IPS-20b (cell line): ENCODE measurements around the gene MAP3K14.
A peak's percentile ranks its signal among the peaks of the same experiment; 100 is the strongest.

ENCODE experiments used
- H3K27ac ChIP-seq: one replicate; pipeline ENCODE4 v1.5.1; 2013; ENCODE audit warnings: low read length
- H3K27me3 ChIP-seq: 2 replicates; pipeline ENCODE4 v1.6.1; 2013; ENCODE audit warnings: mild to moderate bottlenecking, low read length, inconsistent platforms; ENCODE audit not compliant: insufficient read depth
- H3K36me3 ChIP-seq: 2 replicates; pipeline ENCODE4 v1.6.1; 2013; ENCODE audit warnings: low read depth, mild to moderate bottlenecking, inconsistent platforms, low read length, moderate library complexity; ENCODE audit not compliant: insufficient read depth
- H3K4me1 ChIP-seq: 2 replicates; pipeline ENCODE4 v1.6.1; 2013; ENCODE audit warnings: mild to moderate bottlenecking, control low read depth, inconsistent platforms, low read length, moderate library complexity; ENCODE audit not compliant: insufficient read depth
- H3K4me3 ChIP-seq: 2 replicates; pipeline ENCODE4 v1.5.1; 2013; ENCODE audit warnings: mild to moderate bottlenecking, low read length, inconsistent platforms
- H3K9ac ChIP-seq: 2 replicates; pipeline ENCODE4 v1.6.1; 2013; ENCODE audit warnings: low read depth, mild to moderate bottlenecking, inconsistent platforms, low read length, moderate library complexity
- H3K9me3 ChIP-seq: 2 replicates; pipeline ENCODE4 v1.6.1; 2013; ENCODE audit warnings: mild to moderate bottlenecking, low read depth, low read length, inconsistent platforms; ENCODE audit not compliant: insufficient read depth

MAP3K14 gene

DNA sequence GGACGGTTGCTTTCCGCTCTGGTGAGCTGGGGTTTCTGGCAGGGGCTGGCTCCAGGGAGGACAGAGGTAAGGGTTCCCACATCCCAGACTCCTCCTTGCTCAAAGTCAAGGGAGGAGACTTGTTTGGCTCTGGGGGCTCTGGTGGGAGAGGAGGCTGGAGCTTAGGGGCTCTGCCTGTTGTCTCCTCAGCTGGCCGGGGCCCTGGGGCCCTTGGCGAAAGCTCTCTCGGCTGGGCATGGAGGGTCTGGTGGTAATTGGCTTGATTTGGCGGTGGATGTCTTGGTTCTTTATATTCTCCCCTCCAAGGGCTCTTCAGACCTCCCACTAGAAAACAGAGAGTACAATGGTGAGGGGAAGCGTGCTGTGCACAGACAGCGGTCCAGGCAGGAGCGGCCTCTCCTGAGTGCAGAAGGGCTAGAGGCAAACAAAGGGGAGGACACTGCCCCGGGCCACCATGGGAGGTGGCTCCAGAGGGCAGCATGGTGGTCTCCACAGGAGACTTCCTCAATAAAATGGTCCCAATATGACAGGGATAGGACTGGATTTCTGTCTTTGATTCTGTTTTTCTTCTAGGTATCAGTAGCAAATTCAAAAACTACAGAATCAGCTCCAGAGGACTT lies 49.3 kb downstream of the MAP3K14 start:
- Histone ChIP-seq H3K4me1 (peaks cover under 1% of the 10 kb centered on the region; the same call in 1 of the 2 replicates), H3K27ac (no peak overlapping the region), H3K9ac (no peak overlapping the region), H3K27me3 (peaks cover 4% of the 10 kb centered on the region; the same call in 1 of the 2 replicates), H3K36me3 (peaks cover 33% of the 10 kb centered on the region), H3K9me3 (no peaks in the 10 kb centered on the region), H3K4me3 (no peak overlapping the region)

GRCh38 chr17:45266372-45266926 lies 50.4 kb downstream of the MAP3K14 start:
- peaks cover 11% of the 10 kb centered on the region for H3K27me3 ChIP-seq
- H3K4me3 ChIP-seq: no peak overlapping the region
- peaks cover 4% of the 10 kb centered on the region; the same call in 1 of the 2 replicates for H3K4me1 ChIP-seq
- no peak overlapping the region for H3K9ac ChIP-seq
- no peak overlapping the region for H3K27ac ChIP-seq
- no peaks in the 10 kb centered on the region for H3K9me3 ChIP-seq
- H3K36me3 ChIP-seq: peaks cover 33% of the 10 kb centered on the region

DNA sequence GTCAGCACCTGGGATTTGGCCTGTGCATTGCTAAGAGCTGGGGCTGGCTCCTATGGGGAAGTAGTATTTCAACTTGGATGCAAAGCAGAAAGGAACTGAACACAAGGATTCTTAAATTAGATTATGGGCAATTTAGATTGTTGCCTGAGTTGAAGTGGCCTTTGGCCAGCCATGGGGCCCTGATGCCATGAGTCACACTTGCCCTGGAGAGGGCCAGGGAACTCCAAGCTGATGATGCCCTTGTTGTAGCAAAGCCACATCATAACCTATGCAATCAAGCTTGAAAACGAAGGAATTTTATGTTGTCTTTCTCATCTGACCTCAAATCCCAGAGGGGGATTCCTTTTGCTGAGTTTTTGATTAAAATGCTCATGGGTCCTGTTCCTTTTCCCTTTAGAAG lies 51.0 kb downstream of the MAP3K14 start:
- Histone ChIP-seq H3K9me3 (no peaks in the 10 kb centered on the region), H3K4me1 (peaks cover 7% of the 10 kb centered on the region; the same call in 1 of the 2 replicates), H3K4me3 (no peak overlapping the region), H3K36me3 (peaks cover 33% of the 10 kb centered on the region), H3K27ac (no peak overlapping the region), H3K9ac (no peak overlapping the region), H3K27me3 (peaks cover 17% of the 10 kb centered on the region)

DNA sequence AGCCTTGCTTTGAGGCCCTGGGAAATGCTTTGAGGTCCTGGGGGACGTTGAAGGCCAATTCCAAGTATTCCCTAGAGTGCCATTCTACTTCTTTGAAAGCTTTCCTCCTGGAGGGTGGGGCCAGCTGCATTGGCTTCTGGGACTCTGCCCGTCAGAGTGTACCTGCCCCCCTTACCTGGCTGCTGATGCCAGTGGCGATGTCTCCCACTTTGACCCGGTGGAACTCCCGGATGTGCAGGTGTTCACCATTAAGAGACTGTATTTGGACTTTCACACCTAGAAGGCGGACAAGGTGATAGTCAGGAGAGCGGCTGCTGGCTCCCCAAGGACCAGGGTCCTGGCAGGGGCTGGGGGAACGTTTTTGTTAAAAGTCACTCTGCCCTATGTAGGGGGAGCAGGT lies 51.8 kb downstream of the MAP3K14 start:
- Histone ChIP-seq H3K4me3 (no peak overlapping the region), H3K27me3 (peaks cover 25% of the 10 kb centered on the region), H3K27ac (no peak overlapping the region), H3K36me3 (peaks cover 25% of the 10 kb centered on the region), H3K9me3 (no peaks in the 10 kb centered on the region), H3K9ac (no peak overlapping the region), H3K4me1 (peaks cover 7% of the 10 kb centered on the region; the same call in 1 of the 2 replicates)

DNA sequence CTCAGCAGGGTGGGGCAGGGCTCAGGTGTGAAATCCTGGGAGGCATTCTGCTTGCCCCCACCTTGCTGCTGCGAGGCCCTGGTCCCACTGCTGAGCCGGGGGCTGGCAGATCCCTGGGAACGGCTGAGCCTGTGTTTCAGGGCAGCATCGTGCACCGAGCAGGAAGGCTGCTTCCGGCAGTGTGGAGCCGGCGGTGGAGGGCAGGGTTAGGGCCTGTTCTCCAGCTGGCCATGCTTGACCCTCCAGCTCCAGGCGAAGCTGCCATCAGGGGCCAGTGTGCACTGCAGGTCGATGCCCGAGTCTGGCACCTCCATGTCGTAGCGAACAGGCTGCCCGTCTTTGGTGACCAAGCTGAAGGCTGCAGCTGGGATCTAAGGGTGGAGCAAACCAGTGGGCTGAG lies 52.4 kb downstream of the MAP3K14 start:
- H3K4me3 ChIP-seq: no peak overlapping the region
- H3K36me3 ChIP-seq: peaks cover 20% of the 10 kb centered on the region
- H3K9me3 ChIP-seq: no peaks in the 10 kb centered on the region
- no peak overlapping the region for H3K9ac ChIP-seq
- peaks cover 7% of the 10 kb centered on the region; the same call in 1 of the 2 replicates for H3K4me1 ChIP-seq
- no peak overlapping the region for H3K27ac ChIP-seq
- peaks cover 27% of the 10 kb centered on the region for H3K27me3 ChIP-seq

DNA sequence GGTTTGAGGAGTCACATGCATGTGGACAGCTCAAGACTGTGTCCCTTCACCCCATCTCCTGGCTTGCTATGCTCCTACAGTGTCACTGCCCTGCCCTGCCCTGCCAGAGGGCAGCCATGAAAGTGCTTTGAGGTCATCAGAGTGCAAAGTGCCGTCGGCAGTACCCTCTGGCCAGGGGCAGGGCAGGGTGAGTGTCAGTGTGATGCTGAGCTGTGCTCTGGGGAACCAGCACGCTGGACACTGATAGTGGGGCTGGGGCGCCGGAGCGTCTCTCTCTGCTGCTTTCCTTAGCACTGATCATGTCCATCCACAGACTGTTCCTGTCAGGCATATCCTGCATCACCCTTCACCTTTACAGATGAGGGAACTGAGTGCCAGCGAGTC lies 53.4 kb downstream of the MAP3K14 start:
- Histone ChIP-seq H3K27me3 (peaks cover 27% of the 10 kb centered on the region), H3K27ac (no peak overlapping the region), H3K9ac (no peak overlapping the region), H3K9me3 (no peaks in the 10 kb centered on the region), H3K4me3 (no peak overlapping the region), H3K36me3 (peaks cover 10% of the 10 kb centered on the region), H3K4me1 (peaks cover 7% of the 10 kb centered on the region; the same call in 1 of the 2 replicates)

GRCh38 chr17:45262516-45263476 lies 54.0 kb downstream of the MAP3K14 start:
- H3K4me3 ChIP-seq: peak overlapping the region; percentile 58
- H3K27ac ChIP-seq: no peak overlapping the region
- H3K36me3 ChIP-seq: peaks cover 8% of the 10 kb centered on the region
- H3K9ac ChIP-seq: peak overlapping the region; percentile 46; the same call in 1 of the 2 replicates
- H3K4me1 ChIP-seq: peaks cover 7% of the 10 kb centered on the region; the same call in 1 of the 2 replicates
- H3K27me3 ChIP-seq: peaks cover 29% of the 10 kb centered on the region
- no peaks in the 10 kb centered on the region for H3K9me3 ChIP-seq

- Histone ChIP-seq H3K36me3 (peaks cover under 1% of the 10 kb centered on the region), H3K9me3 (no peaks in the 10 kb centered on the region), H3K9ac (peak within 1 kb of the TSS; percentile 46), H3K27ac (no peak within 1 kb of the TSS), H3K4me1 (peaks cover 7% of the 10 kb centered on the region; the same call in 1 of the 2 replicates), H3K27me3 (peaks cover 32% of the 10 kb centered on the region), H3K4me3 (peak within 1 kb of the TSS; percentile 58)
Observed at GRCh38 chr17:45261577-45262515, 55.0 kb downstream of the MAP3K14 start, which contains the start of gene SPATA32. SPATA32 (minus strand) TSS chr17:45262094; CDS start chr17:45262016, 78 bp downstream.

DNA sequence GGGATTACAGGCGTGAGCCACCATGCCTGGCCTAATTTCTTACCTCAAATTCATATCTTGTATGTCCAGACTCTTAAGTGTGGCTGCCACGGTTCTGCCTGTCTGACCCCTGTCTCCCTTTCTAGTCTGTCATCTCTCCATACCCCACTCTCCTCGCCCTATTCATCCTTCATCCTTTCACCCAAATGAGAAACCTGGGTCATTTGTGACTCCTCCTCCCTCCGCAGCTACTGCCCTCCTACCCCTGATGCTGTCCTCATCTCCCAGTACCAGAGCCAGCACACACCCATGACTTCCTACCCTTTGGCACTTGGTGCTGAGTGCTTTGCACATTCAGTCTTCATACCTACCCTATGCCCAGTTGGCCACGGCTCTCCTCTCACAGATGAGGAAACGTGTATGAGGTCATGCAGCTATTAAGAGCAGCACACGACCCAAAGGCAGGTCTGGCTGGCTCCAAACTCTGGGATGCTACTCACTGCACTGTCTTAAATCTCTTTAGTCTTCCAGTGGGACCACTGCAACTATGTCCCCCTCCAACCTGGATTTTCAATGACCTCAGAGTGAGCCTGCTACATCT lies 56.5 kb downstream of the MAP3K14 start:
- Histone ChIP-seq H3K9me3 (no peaks in the 10 kb centered on the region), H3K4me1 (peaks cover 7% of the 10 kb centered on the region; the same call in 1 of the 2 replicates), H3K27ac (no peak overlapping the region), H3K4me3 (no peak overlapping the region), H3K27me3 (peaks cover 32% of the 10 kb centered on the region), H3K9ac (no peak overlapping the region), H3K36me3 (no peaks in the 10 kb centered on the region; the same call in 1 of the 2 replicates)

- Histone ChIP-seq H3K4me1 (peaks cover 7% of the 10 kb centered on the region; the same call in 1 of the 2 replicates), H3K27me3 (peaks cover 32% of the 10 kb centered on the region), H3K9me3 (no peaks in the 10 kb centered on the region), H3K36me3 (no peaks in the 10 kb centered on the region), H3K9ac (no peak overlapping the region), H3K4me3 (no peak overlapping the region), H3K27ac (no peak overlapping the region)
Observed at GRCh38 chr17:45258981-45259380, 57.8 kb downstream of the MAP3K14 start.
